ENCODE results near the gene LDLRAD3.

The LDLRAD3 gene

DNA sequence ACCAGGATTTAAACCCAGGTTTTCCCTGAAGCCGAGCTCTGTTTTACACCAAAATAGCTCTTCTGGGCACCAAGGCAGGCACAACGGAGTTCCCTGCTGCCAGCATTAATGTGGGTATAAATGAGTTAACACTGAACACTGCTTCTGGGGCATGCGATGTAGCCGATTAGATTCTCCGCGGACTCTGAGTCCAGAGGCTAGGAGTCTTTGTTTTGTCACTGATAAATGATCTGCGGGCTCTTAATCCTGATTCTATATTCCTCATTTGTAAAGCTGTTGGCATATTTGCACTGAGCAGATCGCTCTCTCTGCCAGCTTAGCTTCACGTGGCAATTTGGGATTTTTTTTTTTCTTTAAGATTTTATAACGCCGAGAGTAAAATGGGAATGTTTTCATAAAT is 16.8 kb upstream of the LDLRAD3 start:
- no peak for DNase-seq (ENCODE audit: low read depth in 2 of 2)

- DNase-seq (ENCODE audit: low read depth in 2 of 2), result no peak
These were observed 16.2 kb upstream of the LDLRAD3 start for GRCh38 chr11:35927682-35928081.

DNA sequence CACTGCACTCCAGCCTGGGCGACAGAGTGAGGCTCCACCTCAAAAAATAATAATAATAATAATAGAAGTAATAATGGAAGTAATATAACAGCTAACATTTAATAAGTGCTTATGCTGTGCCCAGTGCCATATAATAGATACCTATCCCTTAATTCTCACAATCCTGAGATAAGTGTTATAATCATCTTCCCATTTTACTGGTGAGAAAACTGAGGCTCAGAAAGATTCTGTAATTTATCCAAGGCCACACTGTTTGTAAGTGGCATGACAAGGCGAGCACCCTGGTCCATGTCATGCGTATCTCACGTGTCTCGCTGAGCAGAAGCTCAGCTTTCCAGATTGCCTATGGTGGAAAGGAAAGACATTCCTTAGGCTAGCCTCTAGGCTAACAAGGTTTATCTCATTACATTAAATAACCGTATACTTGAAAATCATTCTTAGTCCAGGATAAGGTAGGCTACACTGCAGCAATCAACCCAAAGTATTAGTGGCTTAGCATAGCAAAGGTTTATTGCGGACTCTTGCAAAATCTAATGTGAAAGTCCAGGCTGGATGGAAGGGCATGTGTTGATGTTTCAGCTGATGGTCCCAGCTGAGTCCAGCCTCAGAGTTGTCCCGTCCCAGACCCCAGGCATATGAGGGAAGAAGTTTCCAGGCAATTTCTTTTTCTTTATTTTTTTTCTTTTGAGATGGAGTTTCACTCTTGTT is 15.0 kb upstream of the LDLRAD3 start:
- DNase-seq (ENCODE audit: low read depth in 2 of 2), result no peak

- DNase-seq (ENCODE audit: low read depth in 2 of 2), result no peak
These were observed 13.4 kb upstream of the LDLRAD3 start for GRCh38 chr11:35930466-35930865.

DNA sequence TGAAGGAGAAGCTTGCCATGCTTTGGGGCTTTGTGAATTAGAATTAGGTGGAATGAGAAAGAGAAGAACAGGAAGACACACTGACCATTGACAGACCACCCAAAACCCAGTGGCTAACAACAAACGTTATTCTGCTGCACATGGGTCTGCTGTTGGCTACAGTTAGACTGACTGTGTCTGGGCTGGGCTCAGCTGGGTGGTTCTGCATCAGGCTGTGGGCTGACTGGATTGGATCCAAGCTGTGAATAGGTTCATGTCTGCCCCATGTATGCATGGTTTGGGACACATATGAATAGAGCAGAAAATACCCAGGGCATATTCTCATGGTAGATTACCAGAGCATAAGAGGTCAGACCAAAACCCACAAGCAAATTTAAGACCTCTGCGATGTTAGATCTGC is 11.7 kb upstream of the LDLRAD3 start:
- no peak for DNase-seq (ENCODE audit: low read depth in 2 of 2)

GRCh38 chr11:35932681-35933319 is 11.1 kb upstream of the LDLRAD3 start:
- no peak for DNase-seq (ENCODE audit: low read depth in 2 of 2)

GRCh38 chr11:35933320-35933871 is 10.5 kb upstream of the LDLRAD3 start:
- DNase-seq (ENCODE audit: low read depth in 2 of 2), result no peak

DNA sequence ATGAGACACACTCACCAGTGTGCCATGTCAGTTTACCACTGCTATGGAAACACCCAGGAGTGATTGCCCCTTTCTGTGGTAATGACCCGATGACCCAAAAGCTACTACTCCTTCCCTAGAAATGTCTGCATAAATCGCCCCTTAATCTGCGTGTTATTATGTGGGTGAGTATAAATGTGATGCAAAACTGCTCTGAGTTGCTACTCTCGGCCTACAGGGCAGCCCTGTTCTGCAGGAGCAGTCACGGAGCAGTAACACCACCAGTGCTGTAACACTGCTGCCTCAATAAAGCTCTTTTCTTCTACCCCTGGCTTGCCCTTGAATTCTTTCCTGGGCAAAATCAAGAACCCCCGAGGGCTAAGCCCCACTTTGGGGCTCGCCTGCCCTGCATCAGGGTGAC is 9.6 kb upstream of the LDLRAD3 start:
- DNase-seq (ENCODE audit: low read depth in 2 of 2), result no peak

- DNase-seq (ENCODE audit: low read depth in 2 of 2), result no peak
These were observed 8.9 kb upstream of the LDLRAD3 start for GRCh38 chr11:35934981-35935380.

DNA sequence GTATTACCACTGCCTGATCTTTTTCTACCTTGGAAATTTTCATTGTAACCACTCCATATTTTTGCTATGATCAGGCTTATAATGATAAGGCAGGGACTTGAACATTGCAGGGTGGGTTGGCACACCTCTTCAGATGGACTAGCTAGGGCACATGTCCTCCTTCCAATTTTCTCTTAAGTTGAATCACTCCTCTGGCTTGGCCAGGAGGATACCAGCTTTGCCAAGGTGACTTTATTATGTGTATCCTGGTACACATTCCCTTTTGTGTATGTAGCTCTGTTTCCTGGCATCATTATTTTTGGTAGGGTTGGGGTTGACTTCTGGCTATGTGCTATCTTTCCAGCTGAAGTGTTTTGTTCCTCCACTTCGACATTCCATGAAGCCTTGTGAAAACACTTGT is 8.5 kb upstream of the LDLRAD3 start:
- no peak for DNase-seq (ENCODE audit: low read depth in 2 of 2)

DNA sequence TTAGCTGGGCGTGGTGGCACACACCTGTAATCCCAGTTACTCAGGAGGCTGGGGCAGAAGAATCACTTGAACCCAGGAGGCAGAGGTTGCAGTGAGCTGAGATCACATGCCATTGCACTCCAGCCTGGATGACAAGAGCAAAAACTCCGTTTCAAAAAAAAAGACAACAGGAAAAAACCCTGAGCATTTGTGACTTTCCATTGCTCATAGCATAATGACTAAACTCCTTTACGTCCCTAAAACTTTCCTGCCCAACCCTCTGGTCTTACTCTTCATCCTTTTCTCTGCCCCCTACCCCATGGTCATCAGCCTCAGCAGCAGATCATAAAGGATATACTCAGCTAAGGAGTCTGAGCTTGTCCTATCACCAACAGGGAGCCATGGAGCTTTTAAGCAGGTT is 6.8 kb upstream of the LDLRAD3 start:
- DNase-seq (ENCODE audit: low read depth in 2 of 2), result no peak

DNA sequence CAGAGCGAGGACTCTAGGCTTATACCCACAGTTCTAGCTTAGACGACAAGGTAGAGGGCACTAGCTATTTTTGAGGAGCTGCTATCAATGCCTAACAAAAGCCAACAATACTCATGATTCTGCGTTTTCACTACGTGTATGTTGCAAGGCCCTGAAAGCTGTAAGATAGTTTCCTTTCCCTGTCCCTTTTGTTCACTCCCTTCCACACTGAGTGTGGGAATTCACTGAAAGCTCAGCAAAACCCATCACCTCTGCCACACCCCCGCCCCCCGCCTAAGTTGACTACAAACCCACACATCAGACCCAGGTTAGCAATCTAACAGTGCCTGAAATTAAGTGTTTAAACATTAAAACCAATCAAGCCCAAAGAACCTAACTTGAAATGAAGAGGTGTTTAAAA is 6.2 kb upstream of the LDLRAD3 start:
- DNase-seq (ENCODE audit: low read depth in 2 of 2), result no peak

- no peak for DNase-seq (ENCODE audit: low read depth in 2 of 2)
These were observed 5.6 kb upstream of the LDLRAD3 start for GRCh38 chr11:35938231-35938630.

DNA sequence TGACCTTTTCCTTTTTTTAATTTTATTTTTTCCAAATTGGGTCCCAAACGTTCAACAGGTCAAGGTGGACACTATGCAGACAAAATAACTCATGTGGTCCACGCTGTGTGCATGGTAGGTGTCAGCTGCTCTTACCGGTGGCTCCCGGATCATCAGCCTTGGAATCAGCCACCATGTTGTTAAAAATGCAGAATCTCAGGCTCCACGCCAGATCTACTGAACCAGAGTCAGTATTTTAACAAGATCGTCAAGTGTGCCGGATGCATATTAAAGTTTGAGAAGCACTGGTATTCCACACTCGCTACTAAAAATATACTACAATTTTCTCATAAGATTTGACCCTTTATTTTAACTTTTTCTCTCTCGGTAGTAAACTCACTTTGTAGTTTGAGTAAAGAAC is 553 bp upstream of the LDLRAD3 start:
- no peak for DNase-seq (ENCODE audit: low read depth in 2 of 2)

GRCh38 chr11:35944503-35945136 is 758 bp downstream of the LDLRAD3 start:
- no peak for DNase-seq (ENCODE audit: low read depth in 2 of 2)

DNA sequence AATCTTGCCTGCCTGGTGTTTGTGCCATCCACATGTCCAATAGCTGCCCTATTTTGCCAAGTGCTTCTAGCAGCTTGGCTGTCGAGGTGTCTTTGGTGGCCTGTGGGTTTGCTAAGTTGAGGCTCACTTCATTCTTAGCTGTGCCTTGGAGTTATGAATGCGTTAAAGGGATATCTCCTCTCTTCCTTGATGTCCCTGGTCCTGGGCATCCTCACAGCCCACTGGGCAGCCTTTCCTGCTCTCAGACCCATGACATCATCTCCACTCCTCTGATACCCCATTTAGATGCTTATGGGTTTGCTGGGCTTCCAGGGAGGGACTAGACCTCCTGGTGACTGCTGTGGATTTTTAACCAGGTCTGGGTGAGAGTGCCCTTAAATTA is 1.3 kb downstream of the LDLRAD3 start:
- DNase-seq (ENCODE audit: low read depth in 2 of 2), result no peak

DNA sequence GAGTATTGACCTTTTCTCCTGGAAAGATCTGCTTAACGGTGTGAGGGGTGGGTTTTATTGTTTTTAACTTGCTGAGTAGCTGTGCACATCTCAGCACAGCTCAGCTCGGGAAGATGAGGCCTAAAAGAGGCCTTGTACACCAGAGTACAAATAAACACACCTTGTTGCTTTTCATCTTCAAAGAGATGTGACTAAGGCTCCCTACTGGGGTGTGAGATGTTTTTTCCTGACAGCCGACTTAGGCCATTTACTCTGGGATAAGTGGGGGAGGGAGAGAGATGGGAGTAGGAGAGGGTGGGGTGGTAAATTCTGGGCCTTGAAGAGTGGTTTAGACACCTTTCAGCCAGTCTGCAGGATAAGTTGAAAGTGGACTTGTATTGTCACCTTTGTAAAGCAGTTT is 2.9 kb downstream of the LDLRAD3 start:
- DNase-seq (ENCODE audit: low read depth in 2 of 2), result no peak

DNA sequence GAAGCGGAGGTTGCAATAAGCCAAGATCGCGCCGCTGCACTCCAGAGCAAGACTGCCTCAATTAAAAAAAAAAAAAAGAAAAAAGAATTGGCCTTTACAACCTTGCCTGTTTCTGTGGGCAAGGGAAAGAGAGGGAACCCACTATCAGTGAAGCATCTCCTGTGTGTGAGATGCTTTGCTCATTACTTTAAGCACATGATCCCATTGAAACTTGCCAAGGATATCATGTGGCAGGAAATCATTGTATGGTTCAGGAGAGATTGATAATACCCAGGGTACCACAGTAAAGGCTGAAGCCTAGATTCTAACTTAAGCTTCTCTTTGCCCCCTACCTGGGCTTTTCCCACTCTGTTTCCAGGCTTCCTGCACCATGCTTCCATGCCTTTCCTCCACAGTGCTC is 3.6 kb downstream of the LDLRAD3 start:
- no peak for DNase-seq (ENCODE audit: low read depth in 2 of 2)

DNA sequence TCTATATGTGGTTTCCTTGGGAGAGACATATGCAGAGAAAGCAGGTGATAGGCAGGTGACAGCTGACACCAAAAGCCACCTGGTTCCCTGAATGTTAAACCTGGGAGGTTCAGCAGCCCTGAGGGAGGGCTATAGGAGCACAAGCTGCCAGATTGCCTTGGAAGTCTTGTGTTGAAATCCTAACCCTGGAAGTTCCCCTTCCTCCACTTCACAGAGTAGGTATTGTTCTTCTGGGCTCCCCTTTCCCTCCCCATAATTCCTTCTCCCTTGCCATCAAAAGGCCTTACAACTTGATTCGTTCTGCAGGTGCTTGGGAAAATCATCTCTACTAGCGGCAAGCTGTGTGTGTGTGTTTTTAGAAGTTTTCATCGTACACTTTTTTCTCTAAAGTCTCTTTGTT is 5.4 kb downstream of the LDLRAD3 start:
- no peak for DNase-seq (ENCODE audit: low read depth in 2 of 2)

DNA sequence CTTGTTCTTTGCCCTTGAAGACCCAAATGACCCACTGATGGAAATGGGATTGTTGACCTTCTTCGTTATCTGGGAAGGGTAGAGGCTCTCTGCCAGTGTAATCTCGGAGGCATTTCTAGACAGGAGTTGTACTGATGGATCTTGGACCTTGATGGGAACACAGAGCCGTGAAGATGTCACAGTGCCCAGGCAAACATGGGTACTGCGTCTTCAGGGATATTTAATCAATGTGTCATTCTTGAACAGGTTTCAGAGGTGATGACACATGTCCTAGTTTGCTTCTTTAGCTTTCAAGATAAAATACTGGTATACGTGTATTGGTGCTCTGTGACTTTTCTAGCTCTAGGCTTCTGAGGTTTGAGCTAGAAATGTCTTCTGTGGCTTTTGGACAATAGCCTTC is 6.2 kb downstream of the LDLRAD3 start:
- DNase-seq (ENCODE audit: low read depth in 2 of 2), result no peak

DNA sequence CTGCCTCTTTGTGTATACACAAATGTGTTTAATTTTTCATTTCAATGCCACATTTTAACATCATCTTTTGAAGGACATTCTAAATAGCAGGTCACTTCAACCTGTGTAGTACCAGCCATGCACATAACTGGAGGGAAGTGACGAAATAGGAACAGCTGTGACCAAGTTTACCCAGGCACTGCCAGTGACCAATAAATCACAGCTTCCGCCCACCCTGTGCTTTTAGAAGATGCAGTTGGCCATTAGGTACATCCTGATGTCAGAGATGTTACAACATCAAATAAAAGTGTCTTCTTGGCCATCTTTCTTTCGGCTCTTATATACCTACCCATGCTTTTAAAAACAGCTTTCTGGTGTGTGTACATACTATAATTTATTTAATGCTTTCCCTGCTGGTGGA is 7.8 kb downstream of the LDLRAD3 start:
- DNase-seq (ENCODE audit: low read depth in 2 of 2), result no peak

- no peak for DNase-seq (ENCODE audit: low read depth in 2 of 2)
These were observed 9.4 kb downstream of the LDLRAD3 start for GRCh38 chr11:35953081-35953760.

- no peak for DNase-seq (ENCODE audit: low read depth in 2 of 2)
These were observed 10.3 kb downstream of the LDLRAD3 start for GRCh38 chr11:35954205-35954604.
